NCI-H446 treated with DMSO at 0.1 percent for 48 hours (cell line): ENCODE results near the gene LRBA.

Experiments used
- DNase-seq: peaks from one replicate; lab custom pipeline; 2025; lab: John Stamatoyannopoulos, UW

Gene LRBA

DNA sequence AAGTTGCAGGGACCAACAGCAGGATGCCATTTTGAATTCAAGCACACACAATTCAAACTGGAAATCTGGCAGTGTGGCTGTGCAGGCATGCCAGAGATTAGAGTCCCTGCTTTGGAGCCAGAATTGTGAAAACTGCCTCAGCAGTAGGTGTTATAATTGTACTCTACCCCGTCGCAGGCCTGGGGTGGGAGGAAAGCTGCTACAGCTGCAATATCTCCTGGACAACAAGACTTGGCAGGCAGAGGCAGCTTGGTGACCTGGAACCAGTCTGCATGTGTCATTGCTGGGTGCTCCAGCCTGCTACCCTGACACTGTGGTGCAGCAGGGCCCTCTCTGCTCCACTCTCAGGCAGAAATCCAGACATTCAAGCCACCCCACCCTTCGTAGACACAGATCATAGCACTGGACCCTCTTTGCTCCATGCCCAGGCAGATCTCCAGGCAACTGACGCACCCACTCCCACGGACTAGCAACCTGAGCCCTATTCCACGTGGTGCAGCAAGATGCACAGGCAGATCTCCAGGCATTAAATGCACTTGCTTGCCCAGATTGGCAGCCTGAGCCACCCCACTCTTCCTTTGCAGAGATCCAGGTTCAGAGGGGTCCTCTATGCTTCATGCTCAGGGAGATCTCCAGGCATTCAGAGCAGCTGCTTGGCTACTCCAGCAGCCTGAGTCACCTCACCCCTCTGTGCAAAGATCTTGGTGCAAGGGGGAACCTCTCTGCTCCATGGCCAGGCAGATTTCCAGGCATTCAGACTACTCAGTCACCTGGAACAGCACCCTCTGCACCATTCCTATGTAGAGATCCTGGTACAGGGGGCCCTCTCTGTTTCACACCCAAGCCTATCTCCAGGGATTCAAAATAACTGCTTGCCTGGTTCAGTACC lies 140.5 kb downstream of the LRBA start:
- peak; percentile 53 for DNase-seq

DNA sequence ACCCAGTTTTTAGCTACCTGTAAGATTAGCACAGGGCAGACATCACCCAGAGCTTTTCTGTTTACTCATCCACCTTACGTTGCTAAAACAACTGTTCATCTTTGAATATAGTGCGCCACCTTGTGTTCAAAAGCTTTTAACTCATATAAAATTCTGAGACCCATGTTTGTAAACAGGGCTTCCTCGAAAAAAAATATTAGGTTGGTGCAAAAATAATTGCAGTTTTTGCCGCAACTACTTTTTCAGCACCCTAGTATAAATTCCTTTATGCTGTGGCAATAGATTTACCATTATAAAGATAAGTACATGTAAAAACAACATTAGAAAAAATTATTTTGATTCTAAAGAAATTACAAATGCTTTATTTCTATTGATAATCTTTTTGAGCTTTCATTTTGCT lies 147.9 kb downstream of the LRBA start:
- peak; percentile 52 for DNase-seq

DNA sequence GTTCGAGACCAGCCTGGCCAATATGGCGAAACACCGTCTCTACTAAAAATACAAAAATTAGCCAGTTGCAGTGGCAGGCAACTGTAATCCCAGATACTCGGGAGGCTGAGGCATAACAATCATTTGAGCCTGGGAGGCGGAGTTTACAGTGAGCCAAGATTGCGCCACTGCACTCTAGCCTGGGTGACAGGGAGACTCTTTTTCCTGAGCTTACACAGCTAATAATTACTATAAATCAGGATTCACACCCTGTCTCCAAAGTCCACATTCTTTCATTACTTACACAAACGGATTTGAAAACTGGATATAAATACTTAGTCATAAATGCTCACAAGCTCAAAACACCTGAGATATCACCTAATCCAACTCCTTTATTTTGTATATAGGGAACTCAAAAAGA lies 151.6 kb downstream of the LRBA start:
- no peak for DNase-seq

DNA sequence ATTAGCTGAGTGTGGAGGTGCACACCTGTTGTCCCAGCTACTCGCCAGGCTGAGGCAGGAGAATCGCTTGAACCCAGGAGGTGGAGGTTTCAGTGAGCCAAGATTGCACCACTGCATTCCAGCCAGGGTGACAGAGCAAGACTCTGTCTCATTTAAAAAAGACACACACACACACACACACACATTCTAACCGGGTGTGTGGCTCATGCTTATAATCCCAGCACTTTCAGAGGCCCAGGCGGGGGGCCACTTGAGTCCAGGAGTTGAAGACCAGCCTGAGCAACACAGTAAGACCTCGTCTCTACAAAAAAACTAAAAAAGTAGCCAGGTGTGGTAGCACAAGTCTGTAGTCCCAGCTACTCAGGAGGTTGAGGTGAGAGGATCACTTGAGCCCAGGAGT lies 152.3 kb downstream of the LRBA start:
- no peak for DNase-seq

DNA sequence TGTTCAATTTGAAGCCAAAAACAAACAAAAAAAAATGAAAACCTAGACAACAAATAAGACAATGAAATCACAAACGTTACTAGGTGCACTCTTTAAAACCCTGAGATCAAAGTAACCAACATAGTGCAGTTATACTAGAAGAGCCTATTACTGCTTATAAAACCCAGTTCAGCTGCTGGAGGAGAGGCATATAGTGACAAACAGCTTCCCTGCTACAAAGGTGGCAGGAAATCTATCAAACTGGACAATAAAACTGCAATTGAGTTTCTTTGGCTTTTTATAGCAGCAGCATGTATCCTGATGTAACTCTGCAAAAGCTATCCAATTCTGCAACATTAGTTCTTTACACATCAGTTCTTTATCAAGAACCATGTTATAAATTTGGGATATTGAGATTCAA lies 155.6 kb downstream of the LRBA start:
- DNase-seq, result no peak

DNA sequence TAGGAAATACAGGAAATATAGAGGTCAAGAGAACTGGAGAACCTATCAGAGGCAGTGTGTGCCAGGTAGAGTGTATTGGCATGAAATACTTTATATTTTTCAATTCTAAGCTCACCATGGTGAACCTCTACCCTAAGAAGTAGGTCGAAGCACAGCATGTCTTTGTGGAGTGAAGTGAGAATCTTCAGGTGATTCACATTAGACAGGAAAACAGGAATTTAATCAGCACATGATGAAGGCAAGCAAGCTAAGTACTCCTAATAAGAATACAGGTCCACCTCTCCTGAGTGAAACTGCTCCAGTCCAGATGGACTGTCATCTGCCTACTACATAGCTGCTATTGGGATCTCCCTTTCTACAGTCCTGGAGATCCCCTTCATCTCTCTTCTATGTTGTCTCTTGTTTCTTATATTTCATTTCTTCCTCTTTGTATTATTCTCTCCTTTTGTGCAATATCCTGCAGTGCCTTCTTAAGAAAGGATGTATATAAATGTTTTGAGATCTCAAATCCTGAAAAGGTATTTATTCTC lies 159.0 kb downstream of the LRBA start:
- no peak for DNase-seq

DNA sequence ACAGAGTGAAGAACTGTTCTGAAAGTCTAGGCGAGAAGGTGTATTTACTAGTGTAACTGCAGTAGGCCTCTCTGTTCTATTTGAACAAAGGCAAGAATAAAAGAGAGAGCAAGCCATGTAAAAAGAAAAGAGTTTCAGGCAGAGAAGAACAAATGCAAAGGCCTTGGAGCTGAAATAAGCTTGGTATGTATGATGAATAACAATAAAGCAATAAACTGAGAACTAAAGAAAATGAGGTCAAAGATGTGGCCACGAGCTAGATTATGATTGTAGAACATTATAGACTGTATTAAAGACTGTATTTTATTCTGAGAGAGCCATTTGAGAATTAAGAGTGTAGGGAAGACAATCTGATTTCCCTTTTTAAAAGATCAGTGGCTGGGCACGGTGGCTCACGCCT lies 160.5 kb downstream of the LRBA start:
- no peak for DNase-seq

GRCh38 chr4:150853882-150854281 lies 161.2 kb downstream of the LRBA start:
- no peak for DNase-seq

- no peak for DNase-seq
Measured at GRCh38 chr4:150852216-150852615, 162.9 kb downstream of the LRBA start.

- DNase-seq, result no peak
Measured at GRCh38 chr4:150849016-150849415, 166.1 kb downstream of the LRBA start.

- DNase-seq, result no peak
Measured at GRCh38 chr4:150828159-150828558, 186.9 kb downstream of the LRBA start.

DNA sequence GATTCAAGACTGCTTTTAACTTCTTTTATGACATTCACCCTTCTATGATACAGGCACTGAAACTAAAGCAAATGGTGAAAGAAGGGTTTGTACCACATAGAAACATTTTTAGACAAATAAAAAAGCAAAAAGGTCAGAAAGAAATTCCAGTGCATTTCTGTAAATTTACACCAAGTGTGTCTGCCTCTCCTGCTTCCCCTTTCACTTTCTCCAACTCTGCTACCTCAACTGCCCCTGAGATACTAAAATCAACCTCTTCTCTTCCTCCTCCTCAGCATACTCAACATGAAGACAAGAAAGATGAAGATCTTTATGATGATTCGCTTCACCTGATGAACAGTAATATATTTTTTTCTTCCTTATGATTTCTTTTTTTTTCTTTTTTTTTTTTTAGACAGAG lies 187.9 kb downstream of the LRBA start:
- DNase-seq, result no peak

GRCh38 chr4:150826306-150826705 lies 188.8 kb downstream of the LRBA start:
- no peak for DNase-seq

DNA sequence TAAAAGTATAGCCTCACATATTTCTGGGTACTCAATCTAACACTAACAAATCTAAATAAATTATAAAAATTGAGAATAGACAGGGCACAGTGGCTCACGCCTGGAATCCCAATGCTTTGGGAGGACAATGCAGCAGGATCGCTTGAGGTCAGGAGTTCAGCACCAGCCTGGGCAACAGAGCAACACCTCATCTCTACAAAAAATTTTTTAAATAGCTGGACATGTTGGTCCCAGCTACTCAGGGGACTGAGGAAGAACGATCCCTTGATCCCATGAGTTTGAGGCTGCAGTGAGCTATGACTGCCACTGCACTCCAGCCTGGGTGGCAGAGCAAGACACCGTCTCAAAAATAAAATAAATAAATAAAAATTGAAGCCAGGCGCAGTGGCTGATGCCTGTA lies 192.7 kb downstream of the LRBA start:
- no peak for DNase-seq

DNA sequence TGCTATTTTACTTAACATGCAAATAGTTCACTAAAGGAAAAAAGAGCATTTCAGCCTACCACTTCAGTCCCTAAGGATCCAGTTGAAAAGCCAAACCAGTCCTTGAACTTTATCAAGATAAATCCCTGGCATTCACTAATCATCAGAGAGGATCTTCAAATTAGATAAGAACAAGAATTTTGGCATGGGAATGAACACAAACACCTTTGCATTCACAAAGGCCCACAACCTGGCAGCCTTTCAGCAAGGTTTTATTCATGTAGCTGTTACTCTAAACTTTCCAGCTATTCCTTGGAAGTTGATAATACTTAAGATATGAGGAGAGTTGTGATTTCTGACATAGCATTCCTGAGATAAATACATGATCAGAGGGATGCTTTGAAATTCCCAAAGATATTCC lies 193.4 kb downstream of the LRBA start:
- no peak for DNase-seq

GRCh38 chr4:150820409-150820808 lies 194.7 kb downstream of the LRBA start:
- DNase-seq, result no peak

- DNase-seq, result no peak
Measured at GRCh38 chr4:150818661-150819060, 196.4 kb downstream of the LRBA start.

- no peak for DNase-seq
Measured at GRCh38 chr4:150817804-150818528, 197.1 kb downstream of the LRBA start.

- DNase-seq, result no peak
Measured at GRCh38 chr4:150817017-150817416, 198.1 kb downstream of the LRBA start.

GRCh38 chr4:150816491-150816890 lies 198.6 kb downstream of the LRBA start:
- no peak for DNase-seq

DNA sequence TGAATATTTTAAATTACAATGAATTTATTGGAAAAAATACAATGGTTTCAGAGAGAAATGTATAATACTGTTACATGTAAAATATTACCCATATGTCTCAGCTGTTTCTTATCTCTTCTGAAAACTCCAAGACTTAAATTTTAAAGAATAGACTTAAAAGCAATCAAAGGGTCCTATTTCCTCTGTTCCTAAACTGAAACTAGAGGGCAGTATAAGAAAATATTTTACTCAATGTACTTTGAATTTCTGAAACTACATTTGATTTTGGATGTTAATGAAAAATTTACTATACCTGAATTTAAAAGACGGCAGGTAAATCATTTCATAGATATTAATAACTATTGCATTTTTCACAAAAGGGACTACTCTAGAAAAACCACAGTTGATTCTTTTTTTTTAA lies 200.2 kb downstream of the LRBA start:
- no peak for DNase-seq

- no peak for DNase-seq
Measured at GRCh38 chr4:150805183-150806025, 209.7 kb downstream of the LRBA start.
